ENCODE data around the gene PPM1H. TPM values are rescaled to one million over a fixed set of nuclear protein-coding genes. Genes with fewer than 3 reads are reported as not detected.

The PPM1H gene
- total and polyA plus RNA-seq, 10 of the 15 experiments (the other 5 are each of a cell fraction or from before 2014, with no cell fraction given), result 0.11 to 0.83 (median 0.49) TPM

DNA sequence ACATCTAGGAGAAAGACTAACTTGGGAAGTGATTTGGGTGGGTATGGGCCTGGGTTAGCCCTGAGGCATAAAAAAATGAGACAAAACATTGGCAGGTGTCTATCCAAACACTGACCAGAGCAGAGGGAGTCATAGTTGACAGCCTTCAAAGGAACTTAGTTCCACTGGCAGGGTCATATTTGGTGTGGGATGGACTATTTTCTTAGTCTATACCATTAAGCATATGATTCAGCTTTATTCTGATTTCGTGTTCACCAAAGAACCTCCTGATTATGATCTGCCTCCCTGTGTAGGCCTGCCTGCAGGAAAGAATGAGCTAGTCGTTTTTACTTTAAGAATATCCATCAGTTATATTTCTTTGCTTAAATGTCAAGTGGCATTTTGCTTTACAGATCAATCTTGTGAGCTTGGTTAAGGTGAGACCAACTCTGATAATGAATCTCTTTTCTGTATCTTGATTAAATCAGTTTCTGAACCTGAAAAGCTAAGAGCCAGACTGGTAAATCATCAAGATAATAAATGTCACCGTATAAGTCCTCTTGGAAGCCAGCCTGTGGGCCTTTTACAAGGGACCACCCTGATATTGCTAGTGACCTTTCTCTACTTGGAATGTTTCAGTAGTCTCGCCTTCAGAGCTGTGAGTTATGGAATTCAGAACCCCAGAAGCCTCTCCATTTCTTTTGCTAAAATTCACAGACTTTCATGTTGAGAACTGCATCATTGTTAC, 285.4 kb downstream of the PPM1H start:
- H3K4me1 ChIP-seq (ENCODE audit: control insufficient read depth, insufficient read depth, low read length), result 0 out of 2 replicates have a peak, but pooled peaks cover 3% of the 10 kb centered on the region
- intact Hi-C loops (cut with micrococcal nuclease; ENCODE audit: unreplicated experiment) (no loop called here), in situ Hi-C loops (cut with MboI) (no loop called here)
- no peaks in the 10 kb centered on the region for H4K20me1 ChIP-seq (ENCODE audit: control insufficient read depth, insufficient read depth)
- POLR2A ChIA-PET, result interaction anchor here (0.6 to 0.7 kb wide), 2 partner anchors 32 to 39 kb away, joined by 4 read pairs; no protein-coding TSS in a partner anchor
- H3K4me2 ChIP-seq (ENCODE audit: control insufficient read depth, insufficient read depth), result no peak overlapping the region
- CTCF ChIA-PET, result interaction anchor here (1.1 to 1.7 kb wide), 2 partner anchors 17 to 145 kb away, joined by 3 to 5 read pairs; no protein-coding TSS in a partner anchor
- H3K27me3 ChIP-seq (replicated peaks in 1 of 2; ENCODE audit: control insufficient read depth in 2 of 2, insufficient read depth in 2 of 2, low read length in 1 of 2), result no peaks in the 10 kb centered on the region; a peak in 2 of 4 replicates
- no peak overlapping the region for H3K9ac ChIP-seq (ENCODE audit: control insufficient read depth, insufficient read depth, low read length)
- H3K79me2 ChIP-seq (ENCODE audit: control insufficient read depth, insufficient read depth, low read length), result no peaks in the 10 kb centered on the region
- SMC1A ChIA-PET (ENCODE audit: uncharacterized antibody, unreplicated experiment), result interaction anchor here (0.7 to 2.4 kb wide), 7 partner anchors 8 to 148 kb away, joined by 3 to 8 read pairs (median 4); no protein-coding TSS in a partner anchor
- no peak for ATAC-seq
- no peak for FAIRE-seq
- TF ChIP-seq RAD21 (IDR thresholded peaks at IDR 0.05; ENCODE audit: insufficient read depth, low read depth, low read length), result no peak
- TF ChIP-seq NR2C2 (IDR thresholded peaks at IDR 0.05; ENCODE audit: borderline replicate concordance, control insufficient read depth, insufficient read length, low read depth), result no peak
- no peak for TF ChIP-seq NBN (IDR thresholded peaks at IDR 0.05)
- no peak for TF ChIP-seq FOXM1 (IDR thresholded peaks at IDR 0.05; ENCODE audit: low read depth, low read length)
- no peak for TF ChIP-seq ZNF687 (IDR thresholded peaks at IDR 0.05)
- no peak for TF ChIP-seq RB1 (IDR thresholded peaks at IDR 0.05; ENCODE audit: borderline replicate concordance)
- TF ChIP-seq NRF1 (conservative IDR thresholded peaks at IDR 0.05; ENCODE audit: low read depth, low read length), result no peak
- no peak for TF ChIP-seq ZNF207 (IDR thresholded peaks at IDR 0.05; ENCODE audit: borderline replicate concordance)
- TF ChIP-seq CTCF (IDR thresholded peaks at IDR 0.05 in 2 of 3, conservative IDR thresholded peaks at IDR 0.05 in 1 of 3; ENCODE audit: control insufficient read depth in 2 of 3, extremely low read depth in 1 of 3, insufficient read depth in 1 of 3, low read depth in 3 of 3, low read length in 3 of 3), result no peak
- no peak for TF ChIP-seq MYC (IDR thresholded peaks at IDR 0.05; ENCODE audit: insufficient read depth, insufficient read length, insufficient replicate concordance, low read length, severe bottlenecking)
- no peak for TF ChIP-seq YY1 (IDR thresholded peaks at IDR 0.05; ENCODE audit: low read depth, low read length)
- no peak for TF ChIP-seq E2F4 (IDR thresholded peaks at IDR 0.05; ENCODE audit: low read depth, low read length)
- TF ChIP-seq, protein P1, sequence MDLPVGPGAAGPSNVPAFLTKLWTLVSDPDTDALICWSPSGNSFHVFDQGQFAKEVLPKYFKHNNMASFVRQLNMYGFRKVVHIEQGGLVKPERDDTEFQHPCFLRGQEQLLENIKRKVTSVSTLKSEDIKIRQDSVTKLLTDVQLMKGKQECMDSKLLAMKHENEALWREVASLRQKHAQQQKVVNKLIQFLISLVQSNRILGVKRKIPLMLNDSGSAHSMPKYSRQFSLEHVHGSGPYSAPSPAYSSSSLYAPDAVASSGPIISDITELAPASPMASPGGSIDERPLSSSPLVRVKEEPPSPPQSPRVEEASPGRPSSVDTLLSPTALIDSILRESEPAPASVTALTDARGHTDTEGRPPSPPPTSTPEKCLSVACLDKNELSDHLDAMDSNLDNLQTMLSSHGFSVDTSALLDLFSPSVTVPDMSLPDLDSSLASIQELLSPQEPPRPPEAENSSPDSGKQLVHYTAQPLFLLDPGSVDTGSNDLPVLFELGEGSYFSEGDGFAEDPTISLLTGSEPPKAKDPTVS (IDR thresholded peaks at IDR 0.05; ENCODE audit: low read depth, low read length), result no peak
- TF ChIP-seq IKZF1 (conservative IDR thresholded peaks at IDR 0.05), result no peak
- RAD21 ChIA-PET (ENCODE audit: unreplicated experiment), result interaction anchor here (1.4 kb wide), 1 partner anchor 134 kb away, joined by 3 read pairs; no protein-coding TSS in a partner anchor
- H3K9me3 ChIP-seq (replicated peaks; ENCODE audit: control insufficient read depth, insufficient read depth, low read length), result no peaks in the 10 kb centered on the region; the same call in 1 of the 3 replicates
- H3K27ac ChIP-seq (ENCODE audit: control insufficient read depth, insufficient read depth), result no peak overlapping the region
- no peaks in the 10 kb centered on the region for H3K36me3 ChIP-seq (ENCODE audit: control insufficient read depth in 2 of 2, insufficient read depth in 2 of 2, low read length in 1 of 2)
- WGBS (ENCODE audit: insufficient coverage, insufficient replicate concordance, low lambda C conversion rate, missing lambda C conversion rate), result 48% methylated on average over 4 of the region's 4 CpGs
- no TSS peak for BruUV-seq (replicated peaks)
- no peak overlapping the region for H3K4me3 ChIP-seq
- no peak overlapping the region; the same call in 1 of the 2 replicates for H2AFZ ChIP-seq (ENCODE audit: control insufficient read depth, low read depth, low read length)
- DNase-seq (ENCODE audit: low read depth, low spot score), result no peak

Measured in GM12878 (cell line).